ENCODE measurements around the gene ARPC5L. TPM values are rescaled to one million over a fixed set of nuclear protein-coding genes. Genes with fewer than 3 reads are reported as not detected.
"Not testable (repeated sequence)": the region's sequence is repeated elsewhere in the genome, so short reads cannot be mapped to it uniquely, and the experiment has no call there.

ARPC5L gene
- total RNA-seq, 2 donors from 2014 or later: 50.0 to 61.5 TPM

GRCh38 chr9:124839612-124840299 is 22.2 kb upstream of the ARPC5L start:
- no peak for DNase-seq
- Histone ChIP-seq H3K36me3 (no peaks in the 10 kb centered on the region), H3K9me3 (no peaks in the 10 kb centered on the region), H3K4me1 (no peaks in the 10 kb centered on the region), H3K4me3 (no peak overlapping the region), H3K27me3 (no peaks in the 10 kb centered on the region), H3K9ac (ENCODE audit: low read depth in 2 of 2, low read length in 2 of 2) (no peak overlapping the region), H3K27ac (no peak overlapping the region)
- peak; percentile 34 for TF ChIP-seq CTCF (IDR thresholded peaks at IDR 0.05)
- intact Hi-C loops (cut with DNase I): no loop called here

- Histone ChIP-seq H3K9me3 (no peaks in the 10 kb centered on the region), H3K36me3 (no peaks in the 10 kb centered on the region), H3K9ac (ENCODE audit: low read depth in 2 of 2, low read length in 2 of 2) (no peak overlapping the region), H3K4me3 (no peak overlapping the region), H3K4me1 (no peaks in the 10 kb centered on the region), H3K27ac (no peak overlapping the region), H3K27me3 (no peaks in the 10 kb centered on the region)
- intact Hi-C loops (cut with DNase I): no loop called here
- no peak for DNase-seq
- no peak for TF ChIP-seq CTCF (IDR thresholded peaks at IDR 0.05)
Measured at GRCh38 chr9:124840300-124840833, 21.6 kb upstream of the ARPC5L start.

- no peak for DNase-seq
- H3K4me1 ChIP-seq: no peaks in the 10 kb centered on the region
- no peaks in the 10 kb centered on the region for H3K27me3 ChIP-seq
- H3K4me3 ChIP-seq: no peak overlapping the region
- no peak overlapping the region for H3K27ac ChIP-seq
- H3K9me3 ChIP-seq: no peaks in the 10 kb centered on the region
- TF ChIP-seq CTCF (IDR thresholded peaks at IDR 0.05): no peak
- intact Hi-C loops (cut with DNase I): no loop called here
- H3K9ac ChIP-seq (ENCODE audit: low read depth in 2 of 2, low read length in 2 of 2): no peak overlapping the region
- H3K36me3 ChIP-seq: no peaks in the 10 kb centered on the region
Measured at GRCh38 chr9:124841075-124841821, 20.7 kb upstream of the ARPC5L start.

GRCh38 chr9:124843456-124844034 is 18.4 kb upstream of the ARPC5L start:
- no peak for TF ChIP-seq CTCF (IDR thresholded peaks at IDR 0.05)
- no peak overlapping the region for H3K9ac ChIP-seq (ENCODE audit: low read depth in 2 of 2, low read length in 2 of 2)

GRCh38 chr9:124844291-124844690 is 17.6 kb upstream of the ARPC5L start:
- Histone ChIP-seq H3K4me1 (no peaks in the 10 kb centered on the region), H3K4me3 (no peak overlapping the region), H3K27ac (no peak overlapping the region), H3K27me3 (no peaks in the 10 kb centered on the region), H3K36me3 (no peaks in the 10 kb centered on the region), H3K9ac (ENCODE audit: low read depth in 2 of 2, low read length in 2 of 2) (no peak overlapping the region), H3K9me3 (no peaks in the 10 kb centered on the region)
- no peak for DNase-seq
- intact Hi-C loops (cut with DNase I): no loop called here
- no peak for TF ChIP-seq CTCF (IDR thresholded peaks at IDR 0.05)

More at GRCh38 chr9:124843456-124844034, 18.4 kb upstream of the ARPC5L start:
- Histone ChIP-seq H3K4me3 (no peak overlapping the region), H3K4me1 (no peaks in the 10 kb centered on the region), H3K27ac (no peak overlapping the region), H3K27me3 (no peaks in the 10 kb centered on the region), H3K9me3 (no peaks in the 10 kb centered on the region), H3K36me3 (no peaks in the 10 kb centered on the region)
- no peak for DNase-seq
- intact Hi-C loops (cut with DNase I): no loop called here

GRCh38 chr9:124846467-124846866 is 15.5 kb upstream of the ARPC5L start:
- H3K27ac ChIP-seq; H3K4me3 ChIP-seq; H3K27me3 ChIP-seq; H3K9ac ChIP-seq (ENCODE audit: low read depth in 2 of 2, low read length in 2 of 2); H3K9me3 ChIP-seq; H3K4me1 ChIP-seq; H3K36me3 ChIP-seq; intact Hi-C loops (cut with DNase I); DNase-seq: not testable (repeated sequence)
